RKO (cell line): ENCODE data around the gene A1CF.

Experiments used
- DNase-seq: peaks from one replicate; pipeline ENCODE4 v3.0.0-alpha.2; 2016; ENCODE audit warnings: low spot score

Gene A1CF

GRCh38 chr10:50861370-50861769, 24.1 kb downstream of the A1CF start:
- DNase-seq = no peak

- no peak for DNase-seq
These were observed 27.8 kb downstream of the A1CF start for GRCh38 chr10:50857579-50857978.

- DNase-seq = no peak
These were observed 30.0 kb downstream of the A1CF start for GRCh38 chr10:50855461-50855860.

- no peak for DNase-seq
These were observed 30.4 kb downstream of the A1CF start for GRCh38 chr10:50855015-50855414.

- DNase-seq = no peak
These were observed 31.9 kb downstream of the A1CF start for GRCh38 chr10:50853557-50853956.

- peak; percentile 76 for DNase-seq
These were observed 33.3 kb downstream of the A1CF start for GRCh38 chr10:50851884-50852671.

GRCh38 chr10:50850578-50851230, 34.7 kb downstream of the A1CF start:
- no peak for DNase-seq

GRCh38 chr10:50846753-50847152, 38.7 kb downstream of the A1CF start:
- peak; percentile 42 for DNase-seq

- no peak for DNase-seq
These were observed 48.3 kb downstream of the A1CF start for GRCh38 chr10:50837095-50837494.

GRCh38 chr10:50832171-50832751, 53.2 kb downstream of the A1CF start:
- no peak for DNase-seq

GRCh38 chr10:50830066-50830465, 55.4 kb downstream of the A1CF start:
- DNase-seq = no peak

- DNase-seq = no peak
These were observed 60.6 kb downstream of the A1CF start for GRCh38 chr10:50824782-50825181.

GRCh38 chr10:50823789-50824188, 61.6 kb downstream of the A1CF start:
- DNase-seq = no peak

- no peak for DNase-seq
These were observed 75.8 kb downstream of the A1CF start for GRCh38 chr10:50809596-50809995.

- no peak for DNase-seq
These were observed 77.3 kb downstream of the A1CF start for GRCh38 chr10:50807851-50808776.

GRCh38 chr10:50805981-50806622, 79.3 kb downstream of the A1CF start:
- DNase-seq = no peak

- no peak for DNase-seq
These were observed 85.8 kb downstream of the A1CF start for GRCh38 chr10:50799595-50799994.

- no peak for DNase-seq
These were observed 87.1 kb downstream of the A1CF start for GRCh38 chr10:50798297-50798696.

- DNase-seq = no peak
These were observed 88.7 kb downstream of the A1CF start for GRCh38 chr10:50796693-50797092.

- DNase-seq = no peak
These were observed 90.9 kb downstream of the A1CF start for GRCh38 chr10:50794490-50794889.
